ENCODE results near the gene RRAGC.
"Not testable (repeated sequence)": the region's sequence is repeated elsewhere in the genome, so short reads cannot be mapped to it uniquely, and the experiment has no call there.

RRAGC gene

GRCh38 chr1:38852780-38853179, 6.8 kb downstream of the RRAGC start:
- DNase-seq = no peak

- no peak for DNase-seq
Measured at GRCh38 chr1:38848071-38848470, 11.5 kb downstream of the RRAGC start.

GRCh38 chr1:38846210-38846609, 13.4 kb downstream of the RRAGC start:
- no peak for DNase-seq

GRCh38 chr1:38845088-38845487, 14.5 kb downstream of the RRAGC start:
- DNase-seq = not testable (repeated sequence)

GRCh38 chr1:38840281-38840680, 19.3 kb downstream of the RRAGC start:
- DNase-seq = no peak

- DNase-seq = no peak
Measured at GRCh38 chr1:38839363-38839762, 20.2 kb downstream of the RRAGC start.

GRCh38 chr1:38836316-38836715, 23.3 kb downstream of the RRAGC start:
- DNase-seq = not testable (repeated sequence)

GRCh38 chr1:38834937-38835827, 24.4 kb downstream of the RRAGC start:
- DNase-seq = peak in 1 of 2 experiments; percentile 48

GRCh38 chr1:38834221-38834782, 25.3 kb downstream of the RRAGC start:
- no peak for DNase-seq

- DNase-seq = no peak
Measured at GRCh38 chr1:38833146-38833545, 26.4 kb downstream of the RRAGC start.

GRCh38 chr1:38832370-38832734, 27.2 kb downstream of the RRAGC start:
- no peak for DNase-seq

- DNase-seq = no peak
Measured at GRCh38 chr1:38831731-38832369, 27.7 kb downstream of the RRAGC start.

- no peak for DNase-seq
Measured at GRCh38 chr1:38829368-38829767, 30.2 kb downstream of the RRAGC start.

- no peak for DNase-seq
Measured at GRCh38 chr1:38827318-38827717, 32.3 kb downstream of the RRAGC start.

GRCh38 chr1:38826886-38827285, 32.7 kb downstream of the RRAGC start:
- DNase-seq = no peak

GRCh38 chr1:38826262-38826661, 33.3 kb downstream of the RRAGC start:
- DNase-seq = no peak

GRCh38 chr1:38820860-38821259, 38.7 kb downstream of the RRAGC start:
- no peak for DNase-seq

- no peak for DNase-seq
Measured at GRCh38 chr1:38819516-38819915, 40.1 kb downstream of the RRAGC start.

GRCh38 chr1:38819040-38819439, 40.5 kb downstream of the RRAGC start:
- no peak for DNase-seq

GRCh38 chr1:38818175-38818976, 41.2 kb downstream of the RRAGC start:
- no peak for DNase-seq

GRCh38 chr1:38817267-38818174, 42.1 kb downstream of the RRAGC start:
- no peak for DNase-seq
